HG03342 (cell line): Measurements from ENCODE around the gene SFPQ.
"Not testable (repeated sequence)": the region's sequence is repeated elsewhere in the genome, so short reads cannot be mapped to it uniquely, and the experiment has no call there.

Experiments
- ATAC-seq: cut with Tn5 transposase; IDR thresholded peaks from one replicate; pipeline ENCODE4 v1.9.1; 2021; ENCODE audit warnings: mild to moderate bottlenecking, moderate library complexity; ENCODE audit not compliant: unreplicated experiment

The SFPQ gene

GRCh38 chr1:35187816-35188342 lies 5.1 kb downstream of the SFPQ start:
- no peak for ATAC-seq

- no peak for ATAC-seq
Measured at GRCh38 chr1:35186239-35186638, 6.7 kb downstream of the SFPQ start.

GRCh38 chr1:35185200-35185599 lies 7.7 kb downstream of the SFPQ start:
- ATAC-seq, result no peak

GRCh38 chr1:35184495-35185199 lies 8.3 kb downstream of the SFPQ start:
- no peak for ATAC-seq

GRCh38 chr1:35181790-35182455 lies 11.0 kb downstream of the SFPQ start:
- no peak for ATAC-seq

GRCh38 chr1:35180776-35181374 lies 12.1 kb downstream of the SFPQ start:
- no peak for ATAC-seq

GRCh38 chr1:35179908-35180307 lies 13.0 kb downstream of the SFPQ start:
- ATAC-seq, result no peak

- ATAC-seq, result no peak
Measured at GRCh38 chr1:35178874-35179380, 14.0 kb downstream of the SFPQ start.

- no peak for ATAC-seq
Measured at GRCh38 chr1:35178295-35178695, 14.7 kb downstream of the SFPQ start.

GRCh38 chr1:35177237-35177786 lies 15.6 kb downstream of the SFPQ start:
- no peak for ATAC-seq

GRCh38 chr1:35175602-35176001 lies 17.3 kb downstream of the SFPQ start:
- ATAC-seq, result no peak

- no peak for ATAC-seq
Measured at GRCh38 chr1:35175098-35175576, 17.8 kb downstream of the SFPQ start.

GRCh38 chr1:35173909-35174540 lies 18.9 kb downstream of the SFPQ start:
- ATAC-seq, result no peak

GRCh38 chr1:35173491-35173890 lies 19.5 kb downstream of the SFPQ start:
- no peak for ATAC-seq

GRCh38 chr1:35172022-35172421 lies 20.9 kb downstream of the SFPQ start:
- ATAC-seq, result no peak

GRCh38 chr1:35171579-35171978 lies 21.4 kb downstream of the SFPQ start:
- ATAC-seq, result no peak

- ATAC-seq, result no peak
Measured at GRCh38 chr1:35164893-35165292, 28.1 kb downstream of the SFPQ start.

GRCh38 chr1:35151220-35151619 lies 41.7 kb downstream of the SFPQ start:
- ATAC-seq, result no peak

GRCh38 chr1:35145892-35146549 lies 46.9 kb downstream of the SFPQ start:
- not testable (repeated sequence) for ATAC-seq
